GM18511 (cell line): ENCODE results near the gene SURF1.
"Not testable (repeated sequence)": the region's sequence is repeated elsewhere in the genome, so short reads cannot be mapped to it uniquely, and the experiment has no call there.

Experiments used
- ATAC-seq: cut with Tn5 transposase; IDR thresholded peaks from one replicate; pipeline ENCODE4 v1.9.1; 2021; ENCODE audit warnings: mild to moderate bottlenecking, moderate library complexity; ENCODE audit not compliant: unreplicated experiment

The SURF1 gene

GRCh38 chr9:133356391-133357091, at the start of gene SURF1, which contains the start of gene SURF2:
TSS of gene SURF1 (minus strand) at chr9:133356487. CDS start at chr9:133356453, 34 bp downstream.
TSS of gene SURF2 (plus strand) at chr9:133356550. CDS start at chr9:133356593, 43 bp downstream.
- ATAC-seq = peak; percentile 73

- ATAC-seq = no peak
These were observed 49.5 kb upstream of the SURF1 start for GRCh38 chr9:133405508-133406438.

- no peak for ATAC-seq
These were observed 48.2 kb upstream of the SURF1 start for GRCh38 chr9:133404454-133405002.

- no peak for ATAC-seq
These were observed 47.6 kb upstream of the SURF1 start for GRCh38 chr9:133403766-133404453.

- ATAC-seq = no peak
These were observed 46.4 kb upstream of the SURF1 start for GRCh38 chr9:133402689-133403088.

- no peak for ATAC-seq
These were observed 45.3 kb upstream of the SURF1 start for GRCh38 chr9:133401588-133401987.

- no peak for ATAC-seq
These were observed 44.0 kb upstream of the SURF1 start for GRCh38 chr9:133400292-133400691.

- no peak for ATAC-seq
These were observed 41.6 kb upstream of the SURF1 start for GRCh38 chr9:133397895-133398294.

- no peak for ATAC-seq
These were observed 41.1 kb upstream of the SURF1 start for GRCh38 chr9:133397370-133397769.

GRCh38 chr9:133396952-133397351, 40.7 kb upstream of the SURF1 start:
- no peak for ATAC-seq

- ATAC-seq = no peak
These were observed 38.5 kb upstream of the SURF1 start for GRCh38 chr9:133394687-133395271.

GRCh38 chr9:133393399-133393798, 37.1 kb upstream of the SURF1 start:
- no peak for ATAC-seq

GRCh38 chr9:133392308-133392707, 36.0 kb upstream of the SURF1 start:
- ATAC-seq = not testable (repeated sequence)

GRCh38 chr9:133391449-133391848, 35.2 kb upstream of the SURF1 start:
- not testable (repeated sequence) for ATAC-seq

- no peak for ATAC-seq
These were observed 34.4 kb upstream of the SURF1 start for GRCh38 chr9:133390713-133391112.

- ATAC-seq = no peak
These were observed 33.3 kb upstream of the SURF1 start for GRCh38 chr9:133389562-133389961.

- no peak for ATAC-seq
These were observed 32.8 kb upstream of the SURF1 start for GRCh38 chr9:133389025-133389557.

- no peak for ATAC-seq
These were observed 31.4 kb upstream of the SURF1 start for GRCh38 chr9:133387680-133388079.

- no peak for ATAC-seq
These were observed 30.1 kb upstream of the SURF1 start for GRCh38 chr9:133386338-133386737.

GRCh38 chr9:133385452-133385851, 29.2 kb upstream of the SURF1 start:
- no peak for ATAC-seq
